ENCODE data around the gene B4GALNT3. TPM values are rescaled to one million over a fixed set of nuclear protein-coding genes. Genes with fewer than 3 reads are reported as not detected.
A peak's percentile ranks its signal among the peaks of the same experiment; 100 is the strongest.

B4GALNT3 gene
- total and polyA plus RNA-seq, 2 of the 13 experiments (the other 11 are each of a cell fraction or from before 2014, with no cell fraction given), result 3.2 to 4.4 TPM

DNA sequence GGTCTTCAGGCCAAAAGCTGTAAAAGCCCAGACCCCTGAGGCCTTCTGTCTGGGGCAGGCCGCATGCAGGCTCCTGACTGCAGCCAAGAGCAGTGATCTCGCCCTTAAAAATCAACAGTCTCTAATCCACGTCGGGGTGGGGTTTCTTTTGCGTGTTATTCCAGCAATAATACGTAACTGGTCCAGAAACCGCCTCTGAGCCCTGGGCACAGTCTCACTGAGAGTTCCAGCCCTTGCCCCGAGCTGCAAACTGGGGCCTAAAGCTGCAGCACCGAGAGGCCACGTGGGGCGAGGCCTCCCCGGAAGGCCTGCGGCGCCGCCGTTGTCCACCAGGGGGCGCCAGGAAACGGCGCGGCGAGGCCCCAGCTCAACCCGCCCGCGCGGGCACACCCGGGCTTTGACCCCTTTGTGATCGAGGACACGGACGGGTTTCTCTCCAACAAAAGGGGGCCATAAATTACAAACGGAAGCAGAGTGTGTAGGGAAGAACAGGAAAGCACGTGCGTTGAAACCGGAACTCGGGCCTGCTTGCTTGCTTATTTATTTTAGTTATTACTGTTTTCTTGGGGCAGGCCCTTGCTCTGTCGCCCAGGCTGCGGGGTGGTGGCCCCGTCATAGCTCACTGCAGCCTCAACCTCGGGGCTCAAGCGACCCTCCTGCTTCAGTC is 116.3 kb downstream of the B4GALNT3 start (continued):
- TF ChIP-seq SOX5 (CRISPR knock-in tag; IDR thresholded peaks at IDR 0.05; ENCODE audit: borderline replicate concordance) (peak; percentile 98), KMT2A (CRISPR knock-in tag; IDR thresholded peaks at IDR 0.05) (peak; percentile 65; the same call in 1 of the 2 replicates), ZNF101 (CRISPR knock-in tag; IDR thresholded peaks at IDR 0.05; ENCODE audit: borderline replicate concordance, low read depth) (no peak), ONECUT2 (CRISPR knock-in tag; IDR thresholded peaks at IDR 0.05) (no peak), FOXK1 (CRISPR knock-in tag; IDR thresholded peaks at IDR 0.05; ENCODE audit: borderline replicate concordance, low read depth) (peak; percentile 71; the same call in 1 of the 2 replicates), PRMT3 (CRISPR knock-in tag; IDR thresholded peaks at IDR 0.05; ENCODE audit: borderline replicate concordance, low read depth) (peak; percentile 96; the same call in 1 of the 2 replicates), ZNF274 (CRISPR knock-in tag; IDR thresholded peaks at IDR 0.05) (peak; percentile 81; the same call in 1 of the 2 replicates), EED (CRISPR knock-in tag; IDR thresholded peaks at IDR 0.05) (no peak), ZNF382 (CRISPR knock-in tag; IDR thresholded peaks at IDR 0.05; ENCODE audit: borderline replicate concordance) (no peak), ARHGAP35 (CRISPR knock-in tag; IDR thresholded peaks at IDR 0.05; ENCODE audit: borderline replicate concordance) (0 out of 2 replicates have a peak, but pooled peaks have one; percentile 17), HMG20B (CRISPR knock-in tag; conservative IDR thresholded peaks at IDR 0.05) (0 out of 2 replicates have a peak, but pooled peaks have one; percentile 54), ZNF44 (CRISPR knock-in tag; IDR thresholded peaks at IDR 0.05) (peak; percentile 62; the same call in 1 of the 2 replicates), ESRRA (CRISPR knock-in tag; IDR thresholded peaks at IDR 0.05; ENCODE audit: low read depth) (peak; percentile 91), ELF4 (CRISPR knock-in tag; IDR thresholded peaks at IDR 0.05; ENCODE audit: borderline replicate concordance) (0 out of 2 replicates have a peak, but pooled peaks have one; percentile 54), ZNF672 (CRISPR knock-in tag; IDR thresholded peaks at IDR 0.05) (no peak), SALL2 (CRISPR knock-in tag; IDR thresholded peaks at IDR 0.05) (no peak), GPN1 (CRISPR knock-in tag; IDR thresholded peaks at IDR 0.05; ENCODE audit: borderline replicate concordance) (no peak), HNRNPK (IDR thresholded peaks at IDR 0.05; ENCODE audit: low read depth, low read length, poor library complexity, severe bottlenecking) (no peak), ISL2 (CRISPR knock-in tag; IDR thresholded peaks at IDR 0.05) (no peak)
- TF ChIP-seq, protein P1, sequence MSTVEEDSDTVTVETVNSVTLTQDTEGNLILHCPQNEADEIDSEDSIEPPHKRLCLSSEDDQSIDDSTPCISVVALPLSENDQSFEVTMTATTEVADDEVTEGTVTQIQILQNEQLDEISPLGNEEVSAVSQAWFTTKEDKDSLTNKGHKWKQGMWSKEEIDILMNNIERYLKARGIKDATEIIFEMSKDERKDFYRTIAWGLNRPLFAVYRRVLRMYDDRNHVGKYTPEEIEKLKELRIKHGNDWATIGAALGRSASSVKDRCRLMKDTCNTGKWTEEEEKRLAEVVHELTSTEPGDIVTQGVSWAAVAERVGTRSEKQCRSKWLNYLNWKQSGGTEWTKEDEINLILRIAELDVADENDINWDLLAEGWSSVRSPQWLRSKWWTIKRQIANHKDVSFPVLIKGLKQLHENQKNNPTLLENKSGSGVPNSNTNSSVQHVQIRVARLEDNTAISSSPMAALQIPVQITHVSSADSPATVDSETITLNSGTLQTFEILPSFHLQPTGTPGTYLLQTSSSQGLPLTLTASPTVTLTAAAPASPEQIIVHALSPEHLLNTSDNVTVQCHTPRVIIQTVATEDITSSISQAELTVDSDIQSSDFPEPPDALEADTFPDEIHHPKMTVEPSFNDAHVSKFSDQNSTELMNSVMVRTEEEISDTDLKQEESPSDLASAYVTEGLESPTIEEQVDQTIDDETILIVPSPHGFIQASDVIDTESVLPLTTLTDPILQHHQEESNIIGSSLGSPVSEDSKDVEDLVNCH (CRISPR knock-in tag; IDR thresholded peaks at IDR 0.05), result no peak
- TF ChIP-seq, protein P2, sequence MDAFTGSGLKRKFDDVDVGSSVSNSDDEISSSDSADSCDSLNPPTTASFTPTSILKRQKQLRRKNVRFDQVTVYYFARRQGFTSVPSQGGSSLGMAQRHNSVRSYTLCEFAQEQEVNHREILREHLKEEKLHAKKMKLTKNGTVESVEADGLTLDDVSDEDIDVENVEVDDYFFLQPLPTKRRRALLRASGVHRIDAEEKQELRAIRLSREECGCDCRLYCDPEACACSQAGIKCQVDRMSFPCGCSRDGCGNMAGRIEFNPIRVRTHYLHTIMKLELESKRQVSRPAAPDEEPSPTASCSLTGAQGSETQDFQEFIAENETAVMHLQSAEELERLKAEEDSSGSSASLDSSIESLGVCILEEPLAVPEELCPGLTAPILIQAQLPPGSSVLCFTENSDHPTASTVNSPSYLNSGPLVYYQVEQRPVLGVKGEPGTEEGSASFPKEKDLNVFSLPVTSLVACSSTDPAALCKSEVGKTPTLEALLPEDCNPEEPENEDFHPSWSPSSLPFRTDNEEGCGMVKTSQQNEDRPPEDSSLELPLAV (CRISPR knock-in tag; conservative IDR thresholded peaks at IDR 0.05; ENCODE audit: low read depth), result no peak
- TF ChIP-seq, protein P3, sequence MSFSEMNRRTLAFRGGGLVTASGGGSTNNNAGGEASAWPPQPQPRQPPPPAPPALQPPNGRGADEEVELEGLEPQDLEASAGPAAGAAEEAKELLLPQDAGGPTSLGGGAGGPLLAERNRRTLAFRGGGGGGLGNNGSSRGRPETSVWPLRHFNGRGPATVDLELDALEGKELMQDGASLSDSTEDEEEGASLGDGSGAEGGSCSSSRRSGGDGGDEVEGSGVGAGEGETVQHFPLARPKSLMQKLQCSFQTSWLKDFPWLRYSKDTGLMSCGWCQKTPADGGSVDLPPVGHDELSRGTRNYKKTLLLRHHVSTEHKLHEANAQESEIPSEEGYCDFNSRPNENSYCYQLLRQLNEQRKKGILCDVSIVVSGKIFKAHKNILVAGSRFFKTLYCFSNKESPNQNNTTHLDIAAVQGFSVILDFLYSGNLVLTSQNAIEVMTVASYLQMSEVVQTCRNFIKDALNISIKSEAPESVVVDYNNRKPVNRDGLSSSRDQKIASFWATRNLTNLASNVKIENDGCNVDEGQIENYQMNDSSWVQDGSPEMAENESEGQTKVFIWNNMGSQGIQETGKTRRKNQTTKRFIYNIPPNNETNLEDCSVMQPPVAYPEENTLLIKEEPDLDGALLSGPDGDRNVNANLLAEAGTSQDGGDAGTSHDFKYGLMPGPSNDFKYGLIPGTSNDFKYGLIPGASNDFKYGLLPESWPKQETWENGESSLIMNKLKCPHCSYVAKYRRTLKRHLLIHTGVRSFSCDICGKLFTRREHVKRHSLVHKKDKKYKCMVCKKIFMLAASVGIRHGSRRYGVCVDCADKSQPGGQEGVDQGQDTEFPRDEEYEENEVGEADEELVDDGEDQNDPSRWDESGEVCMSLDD (CRISPR knock-in tag; IDR thresholded peaks at IDR 0.05; ENCODE audit: borderline replicate concordance), result no peak; the same call in 1 of the 2 replicates
- TF ChIP-seq, protein P4, sequence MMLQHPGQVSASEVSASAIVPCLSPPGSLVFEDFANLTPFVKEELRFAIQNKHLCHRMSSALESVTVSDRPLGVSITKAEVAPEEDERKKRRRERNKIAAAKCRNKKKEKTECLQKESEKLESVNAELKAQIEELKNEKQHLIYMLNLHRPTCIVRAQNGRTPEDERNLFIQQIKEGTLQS (CRISPR knock-in tag; IDR thresholded peaks at IDR 0.05), result no peak
